Lung (tissue), 12 donors: ENCODE measurements around the gene CCDC80. TPM values are rescaled to one million over a fixed set of nuclear protein-coding genes. Genes with fewer than 3 reads are reported as not detected.
A peak's percentile ranks its signal among the peaks of the same experiment; 100 is the strongest.

Experiments used
- ATAC-seq: fragments of 200-7000 bp; cut with Tn5 transposase; one replicate; pipeline ENCODE4 v1.9.1; 2020; ENCODE audit warnings: moderate number of reproducible peaks; ENCODE audit not compliant: insufficient read depth, low FRiP score
- DNase-seq, 3 donors: peaks; one replicate each; pipeline ENCODE4 v3.0.0-alpha.2; 2013 to 2017
- H3K27ac ChIP-seq, 2 donors: one replicate each; pipeline ENCODE4 v1.5.1; 2013; ENCODE audit warnings: mild to moderate bottlenecking in 2 of 2, moderate library complexity in 2 of 2, control low read depth in 1 of 2, inconsistent platforms in 1 of 2, low read depth in 1 of 2, low read length in 1 of 2
- H3K27me3 ChIP-seq, 3 donors: one replicate each; pipeline ENCODE4 v1.5.1; 2013; ENCODE audit warnings: low read length in 2 of 3; ENCODE audit not compliant: control insufficient read depth in 3 of 3, insufficient read depth in 3 of 3
- H3K36me3 ChIP-seq, 4 donors: one replicate each; pipeline ENCODE4 v1.5.1; 2013; ENCODE audit warnings: low read length in 4 of 4, mild to moderate bottlenecking in 1 of 4, moderate library complexity in 1 of 4; ENCODE audit not compliant: control insufficient read depth in 4 of 4, insufficient read depth in 4 of 4
- H3K4me1 ChIP-seq, 5 donors: one replicate each; pipeline ENCODE4 v1.5.1; 2013; ENCODE audit warnings: low read length in 5 of 5, mild to moderate bottlenecking in 2 of 5, moderate library complexity in 1 of 5; ENCODE audit not compliant: control insufficient read depth in 5 of 5, insufficient read depth in 5 of 5
- H3K4me3 ChIP-seq: one replicate; pipeline ENCODE4 v1.5.1; 2013; ENCODE audit warnings: mild to moderate bottlenecking, control low read depth, moderate library complexity
- H3K9ac ChIP-seq, 2 donors: one replicate each; pipeline ENCODE4 v1.5.1; 2013; ENCODE audit warnings: low read length in 2 of 2, control low read depth in 1 of 2; ENCODE audit not compliant: insufficient read depth in 1 of 2
- H3K9me3 ChIP-seq, 4 donors: one replicate each; pipeline ENCODE4 v1.5.1; 2013; ENCODE audit warnings: low read length in 3 of 4, mild to moderate bottlenecking in 1 of 4, moderate library complexity in 1 of 4; ENCODE audit not compliant: control insufficient read depth in 4 of 4, insufficient read depth in 3 of 4
- WGBS, 2 donors: extraction: QIAGEN DNeasy Blood & Tissue Kit; methylation state at CpG; one replicate each; pipeline ENCODE4 v1.1.7; 2013; 5-methylcytosine and 5-hydroxymethylcytosine counted together
- polyA plus RNA-seq, 2 donors: library from polyadenylated mRNA; stranded (reverse); fragments of 200-250 nt; gene quantifications; one replicate each; pipeline ENCODE4 v1.2.1, GENCODE V29; 2013
- total RNA-seq, 2 donors: library from RNA; depleted of rRNA in 1 of 2; stranded (reverse); fragments of >200 nt in 1 of 2; gene quantifications; one replicate each; pipeline ENCODE4 v1.2.1, GENCODE V29; 2014 to 2021
- TF ChIP-seq, protein P1 (sequence below): IDR thresholded peaks from 2 replicates; pipeline ENCODE4 v1.5.1; 2012; ENCODE audit warnings: mild to moderate bottlenecking; ENCODE audit errors: control extremely low read depth, extremely low read depth
- donor health status: control.
- donor health status: control.
- donor health status: Bipolar disorder and iron deficiency.
- donor health status: healthy.
- donor health status: DM: yes; HTN: yes; CAD: no.

Gene CCDC80
- total and polyA plus RNA-seq, 4 donors: 19.0 to 63.3 (median 29.3) TPM

DNA sequence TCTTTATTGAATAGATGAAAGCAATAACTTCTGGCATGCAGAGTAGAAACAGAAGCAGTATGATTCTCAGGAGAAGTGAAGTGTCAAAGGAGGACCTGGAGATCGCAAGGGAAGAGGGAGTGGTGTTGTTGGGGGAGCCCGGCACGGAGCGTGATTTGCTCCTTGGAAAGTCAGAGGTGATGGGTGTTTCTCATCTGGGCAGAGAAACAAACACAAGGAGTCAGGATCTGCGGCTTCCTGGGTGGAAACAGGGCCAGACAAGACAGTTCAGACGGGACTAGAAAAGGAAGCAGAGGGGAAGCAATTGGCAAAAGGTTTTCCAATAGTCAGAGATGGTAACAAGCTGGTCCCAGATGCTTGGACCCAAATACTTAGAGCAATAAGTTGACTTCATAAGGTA is 34.4 kb upstream of the CCDC80 start:
- TF ChIP-seq, protein P1, sequence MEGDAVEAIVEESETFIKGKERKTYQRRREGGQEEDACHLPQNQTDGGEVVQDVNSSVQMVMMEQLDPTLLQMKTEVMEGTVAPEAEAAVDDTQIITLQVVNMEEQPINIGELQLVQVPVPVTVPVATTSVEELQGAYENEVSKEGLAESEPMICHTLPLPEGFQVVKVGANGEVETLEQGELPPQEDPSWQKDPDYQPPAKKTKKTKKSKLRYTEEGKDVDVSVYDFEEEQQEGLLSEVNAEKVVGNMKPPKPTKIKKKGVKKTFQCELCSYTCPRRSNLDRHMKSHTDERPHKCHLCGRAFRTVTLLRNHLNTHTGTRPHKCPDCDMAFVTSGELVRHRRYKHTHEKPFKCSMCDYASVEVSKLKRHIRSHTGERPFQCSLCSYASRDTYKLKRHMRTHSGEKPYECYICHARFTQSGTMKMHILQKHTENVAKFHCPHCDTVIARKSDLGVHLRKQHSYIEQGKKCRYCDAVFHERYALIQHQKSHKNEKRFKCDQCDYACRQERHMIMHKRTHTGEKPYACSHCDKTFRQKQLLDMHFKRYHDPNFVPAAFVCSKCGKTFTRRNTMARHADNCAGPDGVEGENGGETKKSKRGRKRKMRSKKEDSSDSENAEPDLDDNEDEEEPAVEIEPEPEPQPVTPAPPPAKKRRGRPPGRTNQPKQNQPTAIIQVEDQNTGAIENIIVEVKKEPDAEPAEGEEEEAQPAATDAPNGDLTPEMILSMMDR: no peak
- ATAC-seq: no peak

DNA sequence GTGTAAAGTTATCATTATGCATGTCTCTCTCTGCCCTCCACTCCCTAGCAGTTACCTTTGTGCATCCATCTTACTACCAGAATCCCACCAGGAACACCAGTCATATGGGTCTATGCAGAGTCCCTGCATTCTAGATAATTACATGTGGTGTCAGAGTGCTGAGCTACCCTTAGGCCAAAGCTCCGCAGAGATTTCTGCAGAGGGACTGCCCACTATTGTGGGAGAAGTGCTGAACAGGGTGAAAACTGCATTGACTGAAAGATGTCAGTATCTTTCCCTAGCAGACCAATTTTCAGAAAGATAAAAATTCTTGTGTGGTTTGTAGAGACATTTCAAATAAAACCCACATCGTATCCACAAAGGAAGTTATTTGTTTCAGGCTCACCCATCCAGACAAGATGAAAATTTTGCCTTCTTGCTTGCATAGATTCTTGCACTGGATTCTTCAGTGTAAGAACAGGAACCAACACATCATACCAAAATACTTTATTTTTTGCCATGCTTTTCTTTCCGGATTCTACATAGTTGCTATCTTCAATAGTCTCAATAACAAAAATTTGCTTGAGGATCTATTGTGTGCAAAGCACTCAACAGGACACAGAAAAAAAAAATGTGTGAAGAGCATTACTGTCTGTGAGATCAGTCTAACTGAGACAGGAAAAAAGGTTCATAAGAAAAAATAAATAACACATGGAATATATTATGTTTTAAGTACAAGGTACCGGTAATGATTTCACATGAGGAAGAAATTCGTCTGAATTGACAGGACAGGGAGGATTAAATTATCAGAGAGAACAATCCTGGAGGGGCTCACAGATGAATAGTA is 32.0 kb upstream of the CCDC80 start:
- H3K27ac ChIP-seq: no peak overlapping the region
- TF ChIP-seq, protein P1: no peak
- ATAC-seq: no peak
- 59 to 60% methylated on average over 5 of the region's 5 CpGs for WGBS, 2 donors
- DNase-seq: no peak
- no peak overlapping the region for H3K4me3 ChIP-seq
- no peaks in the 10 kb centered on the region for H3K36me3 ChIP-seq
- peaks cover 0 to 13% (median 1%) of the 10 kb centered on the region in 5 donors for H3K4me1 ChIP-seq
- no peaks in the 10 kb centered on the region for H3K9me3 ChIP-seq
- H3K9ac ChIP-seq: no peak overlapping the region
- H3K27me3 ChIP-seq: no peaks in the 10 kb centered on the region

More for the DNA sequence above, 34.4 kb upstream of the CCDC80 start:
- WGBS, 2 donors: 59 to 75% methylated on average over 6 of the region's 6 CpGs
- Histone ChIP-seq H3K4me3 (no peak overlapping the region), H3K9me3 (no peaks in the 10 kb centered on the region), H3K4me1 (peaks cover 0 to 13% (median 1%) of the 10 kb centered on the region in 5 donors), H3K9ac (no peak overlapping the region), H3K27ac (no peak overlapping the region), H3K36me3 (no peaks in the 10 kb centered on the region), H3K27me3 (no peaks in the 10 kb centered on the region)
- DNase-seq: no peak

DNA sequence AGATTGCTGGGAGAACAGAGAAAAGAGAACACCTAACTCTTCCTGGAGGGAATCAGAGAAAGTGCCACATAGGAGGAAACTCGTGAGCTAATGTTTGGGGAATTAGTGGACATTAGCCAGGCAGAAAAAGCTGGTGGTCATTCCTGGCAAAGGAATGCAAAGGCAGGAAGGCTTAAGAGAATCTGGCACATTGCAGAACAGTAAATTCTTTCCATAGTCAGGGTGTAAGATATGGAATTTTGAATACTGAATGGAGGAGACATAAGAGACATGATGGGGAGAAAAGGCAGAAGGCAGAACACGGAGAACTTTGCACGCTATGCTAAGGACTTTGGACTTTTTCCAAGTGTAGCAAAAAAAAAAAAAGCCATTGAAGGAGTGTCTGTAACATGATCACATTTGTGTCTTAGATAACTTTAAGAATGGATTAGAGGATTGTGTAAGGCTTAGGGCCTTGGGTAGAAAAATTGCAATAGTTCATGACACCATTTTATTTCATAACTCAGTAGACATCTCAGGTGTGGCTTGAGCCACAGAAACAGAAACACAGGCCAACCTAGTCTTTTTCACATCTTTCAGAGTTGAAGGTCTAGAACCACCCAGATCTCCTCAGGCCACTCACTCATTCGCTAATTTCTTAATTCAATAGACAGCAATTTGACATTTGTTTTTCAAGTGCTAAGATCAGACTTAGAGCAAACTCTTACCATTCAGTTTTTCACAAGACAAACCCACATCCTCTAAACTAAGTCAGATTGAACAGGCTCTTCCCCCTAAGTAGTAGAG is 31.2 kb upstream of the CCDC80 start:
- Histone ChIP-seq H3K9me3 (no peaks in the 10 kb centered on the region), H3K9ac (no peak overlapping the region), H3K27me3 (no peaks in the 10 kb centered on the region), H3K4me3 (no peak overlapping the region), H3K4me1 (peaks cover 0 to 13% (median 1%) of the 10 kb centered on the region in 5 donors), H3K36me3 (no peaks in the 10 kb centered on the region), H3K27ac (no peak overlapping the region)
- WGBS, 2 donors: 52 to 72% methylated on average over 4 of the region's 4 CpGs
- no peak for ATAC-seq
- DNase-seq: peak; percentile 27 to 71 (median 71)
- TF ChIP-seq, protein P1: no peak
